Pancreas (tissue), 10 donors: Measurements from ENCODE around the gene IQSEC1. TPM values are rescaled to one million over a fixed set of nuclear protein-coding genes. Genes with fewer than 3 reads are reported as not detected.

ENCODE experiments used
- ATAC-seq, 4 donors: fragments of 200-7000 bp; cut with Tn5 transposase; one replicate each; pipeline versions ENCODE4 v1.8.0 to v1.9.1; 2020; ENCODE audit warnings: mild to moderate bottlenecking in 4 of 4, moderate library complexity in 4 of 4
- DNase-seq, 6 donors: peaks; one replicate each; pipeline ENCODE4 v3.0.0-alpha.2; 2020
- FAIRE-seq: peaks from 2 replicates; lab custom pipeline; 2012; peaks lifted over from hg19 to GRCh38; lab: Jason Lieb, UNC
- H3K27ac ChIP-seq, 4 donors: fragments of 200-600 bp; sonication (generic); 1 replicate in 3 of 4; 2 replicates in 1 of 4; pipeline versions ENCODE4 v1.5.0 to v1.8.0; 2020
- H3K27me3 ChIP-seq, 4 donors: fragments of 200-600 bp; one replicate each; pipeline ENCODE4 v1.8.0; 2021
- H3K36me3 ChIP-seq, 3 donors: fragments of 200-600 bp; sonication (generic) in 1 of 3; one replicate each; pipeline versions ENCODE4 v1.5.0 to v1.8.0; 2020 to 2021
- H3K4me1 ChIP-seq, 3 donors: fragments of 200-600 bp; one replicate each; pipeline ENCODE4 v1.8.0; 2021
- H3K4me3 ChIP-seq, 4 donors: fragments of 200-600 bp; sonication (generic) in 2 of 4; one replicate each; pipeline versions ENCODE4 v1.5.0 to v1.8.0; 2020 to 2021
- H3K9me3 ChIP-seq, 4 donors: fragments of 200-600 bp; one replicate each; pipeline ENCODE4 v1.8.0; 2021
- CTCF ChIP-seq, 4 donors: fragments of 200-600 bp; sonication (generic) in 3 of 4; IDR thresholded peaks; one replicate each; pipeline versions ENCODE4 v1.5.0 to v1.8.0; 2021; ENCODE audit warnings: antibody characterized with exemption in 4 of 4
- WGBS, 2 donors: extraction: QIAGEN DNeasy Blood & Tissue Kit; methylation state at CpG; one replicate each; pipeline ENCODE4 v1.1.7; 2013; 5-methylcytosine and 5-hydroxymethylcytosine counted together
- intact Hi-C, 3 donors: fragments of 100-400 bp; cut with DNase I; formaldehyde crosslinking; loops; one replicate each; pipeline versions ENCODE4 v1.11.1 to v1.14.2; 2022
- polyA plus RNA-seq, 2 donors: library from polyadenylated mRNA; stranded (reverse); fragments of 200-250 nt; gene quantifications; one replicate each; pipeline ENCODE4 v1.2.3, GENCODE V29; 2013
- total RNA-seq, 6 donors: library from RNA; stranded (reverse); fragmentation: NEBNext Ultra II Directional in 4 of 6; extraction: Animal tissue kit (Norgen Biotek cat#: 25700) in 4 of 6; gene quantifications; one replicate each; pipeline versions ENCODE4 v1.2.1 to v1.2.4, GENCODE V29; 2021 to 2023
- donor health status: healthy with polysubstance abuse.
- donor health status: DM: no; HTN: no; CAD: no; lungs with moderate emphysema.
- donor health status: DM: no; HTN: no; CAD: no.
- donor health status: control.
- donor health status: control.
- donor health status: Bipolar disorder and iron deficiency.
- donor health status: DM: yes; HTN: yes; CAD: no.
- donor health status: DM: no; HTN: no; CAD: no.
- donor health status: DM: no; HTN: no; CAD: no.
- donor health status: DM: yes; HTN: yes; CAD: no.

IQSEC1 gene
- total and polyA plus RNA-seq, 8 donors, result 15.0 to 27.9 (median 23.1) TPM

- intact Hi-C loops, result loop anchor here in 1 of 3 donors (10.0 kb wide), 1 partner anchor 109 kb away; no protein-coding TSS in a partner anchor
- DNase-seq, result peak in 5 of 6 donors; percentile 60 to 78 (median 67)
These were observed 89.0 kb downstream of the IQSEC1 start for GRCh38 chr3:12984023-12984823.

GRCh38 chr3:12983319-12983718 is 89.9 kb downstream of the IQSEC1 start:
- no peaks in the 10 kb centered on the region for H3K36me3 ChIP-seq
- DNase-seq (peak in 2 of 6 donors; percentile 41 to 68), FAIRE-seq (no peak), ATAC-seq (no peak)
- no peak for TF ChIP-seq CTCF (IDR thresholded peaks at IDR 0.05)
- H3K4me3 ChIP-seq, result no peak overlapping the region
- peaks cover 4 to 5% (median 4%) of the 10 kb centered on the region in 3 donors for H3K4me1 ChIP-seq
- WGBS, 2 donors, result 86 to 88% methylated on average over 9 of the region's 9 CpGs
- intact Hi-C loops, result loop anchor here in 1 of 3 donors (10.0 kb wide), 1 partner anchor 109 kb away; no protein-coding TSS in a partner anchor
- H3K9me3 ChIP-seq, result no peaks in the 10 kb centered on the region
- H3K27ac ChIP-seq, result no peak overlapping the region
- H3K27me3 ChIP-seq, result no peaks in the 10 kb centered on the region

More at GRCh38 chr3:12984023-12984823, 89.0 kb downstream of the IQSEC1 start:
- peak; percentile 61 to 72 (median 68) for TF ChIP-seq CTCF (IDR thresholded peaks at IDR 0.05)
- peaks cover 4 to 5% (median 4%) of the 10 kb centered on the region in 3 donors for H3K4me1 ChIP-seq
- no peak overlapping the region for H3K4me3 ChIP-seq
- 36 to 41% methylated on average over 7 of the region's 7 CpGs for WGBS, 2 donors
- FAIRE-seq (no peak), ATAC-seq (peak; percentile 85 to 91 (median 88))
- H3K27me3 ChIP-seq, result no peaks in the 10 kb centered on the region
- H3K27ac ChIP-seq, result no peak overlapping the region
- no peaks in the 10 kb centered on the region for H3K9me3 ChIP-seq
- no peaks in the 10 kb centered on the region for H3K36me3 ChIP-seq

GRCh38 chr3:12982619-12983101 is 90.6 kb downstream of the IQSEC1 start:
- FAIRE-seq (no peak), DNase-seq (peak in 1 of 6 donors; percentile 41), ATAC-seq (no peak)
- no peaks in the 10 kb centered on the region for H3K27me3 ChIP-seq
- TF ChIP-seq CTCF (IDR thresholded peaks at IDR 0.05), result no peak
- H3K4me3 ChIP-seq, result no peak overlapping the region
- H3K27ac ChIP-seq, result no peak overlapping the region
- 76 to 87% methylated on average over 5 of the region's 5 CpGs for WGBS, 2 donors
- H3K36me3 ChIP-seq, result no peaks in the 10 kb centered on the region
- peaks cover 4 to 5% (median 4%) of the 10 kb centered on the region in 3 donors for H3K4me1 ChIP-seq
- H3K9me3 ChIP-seq, result no peaks in the 10 kb centered on the region
- intact Hi-C loops, result loop anchor here in 1 of 3 donors (10.0 kb wide), 1 partner anchor 108 kb away; no protein-coding TSS in a partner anchor

- Histone ChIP-seq H3K27me3 (no peaks in the 10 kb centered on the region), H3K4me3 (no peak overlapping the region), H3K4me1 (peaks cover 0 to 4% (median 0%) of the 10 kb centered on the region in 3 donors), H3K27ac (no peak overlapping the region), H3K36me3 (no peaks in the 10 kb centered on the region), H3K9me3 (no peaks in the 10 kb centered on the region)
- FAIRE-seq, result no peak
- no peak for TF ChIP-seq CTCF (IDR thresholded peaks at IDR 0.05)
- 89 to 91% methylated on average over 13 of the region's 13 CpGs for WGBS, 2 donors
- ATAC-seq, result no peak
- intact Hi-C loops, result loop anchor here in 1 of 3 donors (10.0 kb wide), 1 partner anchor 107 kb away; no protein-coding TSS in a partner anchor
- DNase-seq, result peak in 1 of 6 donors; percentile 49
These were observed 91.6 kb downstream of the IQSEC1 start for GRCh38 chr3:12981306-12982275.
